GM12878 (cell line): ENCODE results near the gene CAB39L. TPM values are rescaled to one million over a fixed set of nuclear protein-coding genes. Genes with fewer than 3 reads are reported as not detected.

ENCODE experiments used
- ATAC-seq: fragments of 200-7000 bp; cut with Tn5 transposase; 3 replicates; pipeline ENCODE4 v1.9.1; 2020; ENCODE audit warnings: mild to moderate bottlenecking, moderate library complexity
- BruUV-seq: library from RNA; stranded (reverse); fragments of 400-500 nt; replicated peaks from 2 replicates; lab custom pipeline; 2021; lab: Mats Ljungman, UMichigan
- CTCF ChIA-PET: fragments of 300-600 bp; sonication (Branson Sonifier 250); formaldehyde crosslinking; extraction: SDS; loops from one replicate; lab custom pipeline; 2021; ENCODE audit warnings: inconsistent platforms; lab: Yijun Ruan, JAX
- POLR2A ChIA-PET: fragments of 350-600 bp; formaldehyde crosslinking; extraction: SDS; loops from one replicate; lab custom pipeline; 2021; ENCODE audit warnings: inconsistent platforms; lab: Charles Lee
- RAD21 ChIA-PET: fragments of 300-600 bp; sonication (Branson Sonifier 250); formaldehyde crosslinking; loops from one replicate; lab custom pipeline; 2023; ENCODE audit warnings: antibody characterized with exemption; ENCODE audit not compliant: unreplicated experiment; lab: Charles Lee
- SMC1A ChIA-PET: fragments of 300-600 bp; sonication (Branson Sonifier 250); formaldehyde crosslinking; loops from one replicate; lab custom pipeline; 2023; ENCODE audit not compliant: unreplicated experiment, uncharacterized antibody; lab: Charles Lee
- DNase-seq: peaks from one replicate; pipeline ENCODE4 v3.0.0-alpha.2; 2011; ENCODE audit warnings: low read depth, low spot score
- FAIRE-seq: peaks from 3 replicates; lab custom pipeline; 2011; peaks lifted over from hg19 to GRCh38; lab: Jason Lieb, UNC
- H2AFZ ChIP-seq: 2 replicates; pipeline ENCODE4 v1.6.0; 2011; ENCODE audit warnings: low read depth, low read length, control low read depth; ENCODE audit not compliant: control insufficient read depth
- H3K27ac ChIP-seq: 2 replicates; pipeline ENCODE4 v1.5.1; 2011; ENCODE audit warnings: control low read depth; ENCODE audit not compliant: control insufficient read depth, insufficient read depth
- H3K27me3 ChIP-seq, 2 experiments: replicated peaks in 1 of 2; 2 replicates each; pipeline versions ENCODE4 v1.6.0 to v1.6.1; 2011; ENCODE audit warnings: low read length in 1 of 2; ENCODE audit not compliant: control insufficient read depth in 2 of 2, insufficient read depth in 2 of 2
- H3K36me3 ChIP-seq, 2 experiments: 2 replicates each; pipeline ENCODE4 v1.5.1; 2011; ENCODE audit warnings: low read length in 1 of 2; ENCODE audit not compliant: control insufficient read depth in 2 of 2, insufficient read depth in 2 of 2
- H3K4me1 ChIP-seq: 2 replicates; pipeline ENCODE4 v1.6.1; 2011; ENCODE audit warnings: mild to moderate bottlenecking, low read length, moderate library complexity, mixed read lengths; ENCODE audit not compliant: control insufficient read depth, insufficient read depth
- H3K4me2 ChIP-seq: 2 replicates; pipeline ENCODE4 v1.6.0; 2011; ENCODE audit warnings: control low read depth; ENCODE audit not compliant: control insufficient read depth, insufficient read depth
- H3K4me3 ChIP-seq: fragments of 200-600 bp; sonication (generic); 2 replicates; pipeline ENCODE4 v1.5.1; 2016
- H3K79me2 ChIP-seq: 2 replicates; pipeline ENCODE4 v1.6.0; 2011; ENCODE audit warnings: low read length; ENCODE audit not compliant: control insufficient read depth, insufficient read depth
- H3K9ac ChIP-seq: 2 replicates; pipeline ENCODE4 v1.8.0; 2011; ENCODE audit warnings: low read length, control low read depth, mixed read lengths; ENCODE audit not compliant: control insufficient read depth, insufficient read depth
- H3K9me3 ChIP-seq: replicated peaks from 3 replicates; pipeline ENCODE4 v1.5.1; 2011; ENCODE audit warnings: mild to moderate bottlenecking, low read length; ENCODE audit not compliant: control insufficient read depth, insufficient read depth
- H4K20me1 ChIP-seq: 2 replicates; pipeline ENCODE4 v1.6.0; 2011; ENCODE audit not compliant: control insufficient read depth, insufficient read depth
- CBFB ChIP-seq: IDR thresholded peaks from 2 replicates; pipeline ENCODE4 v1.6.1; 2016; ENCODE audit warnings: antibody characterized with exemption, low read depth
- ESRRA ChIP-seq: IDR thresholded peaks from 2 replicates; pipeline ENCODE4 v1.6.1; 2012; ENCODE audit warnings: mild to moderate bottlenecking, low read length, improper control_type of control experiment
- FOXM1 ChIP-seq: IDR thresholded peaks from 2 replicates; pipeline ENCODE4 v1.6.1; 2012; ENCODE audit warnings: low read depth, mild to moderate bottlenecking, inconsistent platforms, low read length, moderate library complexity
- NR2C2 ChIP-seq: IDR thresholded peaks from 2 replicates; pipeline ENCODE4 v1.6.1; 2011; ENCODE audit warnings: borderline replicate concordance, low read depth; ENCODE audit not compliant: control insufficient read depth, insufficient read length
- RAD51 ChIP-seq: fragments of 450-650 bp; IDR thresholded peaks from 2 replicates; pipeline ENCODE4 v1.6.1; 2016; ENCODE audit warnings: moderate library complexity, mild to moderate bottlenecking, inconsistent platforms
- RELB ChIP-seq: fragments of 450-650 bp; IDR thresholded peaks from 2 replicates; pipeline ENCODE4 v1.6.1; 2017; ENCODE audit warnings: low read depth, mild to moderate bottlenecking, moderate library complexity
- RUNX3 ChIP-seq: IDR thresholded peaks from 2 replicates; pipeline ENCODE4 v1.6.1; 2012; ENCODE audit warnings: low read length, inconsistent platforms
- STAT1 ChIP-seq: fragments of 450-650 bp; conservative IDR thresholded peaks from 2 replicates; pipeline ENCODE4 v1.6.1; 2014; ENCODE audit warnings: antibody characterized with exemption, mild to moderate bottlenecking
- WGBS: methylation state at CpG from one replicate; pipeline ENCODE4 v1.1.6; 2016; ENCODE audit warnings: low lambda C conversion rate; ENCODE audit not compliant: insufficient replicate concordance, insufficient coverage; ENCODE audit errors: missing lambda C conversion rate; 5-methylcytosine and 5-hydroxymethylcytosine counted together
- in situ Hi-C: fragments of 300-500 bp; cut with MboI; formaldehyde crosslinking; loops from 9 replicates; pipeline ENCODE4 v1.14.3; 2018; ENCODE audit warnings: mixed read lengths
- intact Hi-C: fragments of 100-400 bp; cut with micrococcal nuclease; formaldehyde crosslinking; loops from one replicate; pipeline ENCODE4 v1.14.2; 2022; ENCODE audit not compliant: unreplicated experiment
- polyA plus RNA-seq, 11 experiments: library from polyadenylated mRNA; depleted of rRNA in 4 of 11; unstranded in 6 of 11; stranded (reverse) in 5 of 11; fragments of >200 nt; fragmentation: Nextera tagmentation in 4 of 11; fragmentation: Illumina TruSeq in 1 of 11; extraction: Ambion mirVana in 4 of 11; extraction: Trizol in 1 of 11; gene quantifications; 1 replicate in 1 of 11; 2 replicates in 10 of 11; pipeline versions ENCODE4 v1.2.1 to v1.2.3, GENCODE V29; 2011 to 2016; ENCODE audit warnings: inconsistent platforms in 2 of 11, missing spikeins in 2 of 11, low read depth in 1 of 11
- total RNA-seq, 4 experiments: library from RNA; depleted of rRNA in 3 of 4; stranded (reverse); fragments of >200 nt in 3 of 4; fragmentation: Illumina TruSeq in 1 of 4; extraction: Trizol in 1 of 4; gene quantifications; 2 replicates each; pipeline versions ENCODE4 v1.2.1 to v1.2.3, GENCODE V29; 2013 to 2021
- TF ChIP-seq, protein P1 (sequence below): fragments of 450-650 bp; IDR thresholded peaks from 2 replicates; pipeline ENCODE4 v1.6.1; 2017; ENCODE audit warnings: antibody characterized with exemption, mild to moderate bottlenecking, moderate library complexity

The CAB39L gene
- total and polyA plus RNA-seq, 10 of the 15 experiments (the other 5 are each of a cell fraction or from before 2014, with no cell fraction given): 0.88 to 3.0 (median 1.7) TPM

- no peak for TF ChIP-seq NR2C2
- no peak for TF ChIP-seq ESRRA
- no peak for TF ChIP-seq STAT1
- TF ChIP-seq, protein P1, sequence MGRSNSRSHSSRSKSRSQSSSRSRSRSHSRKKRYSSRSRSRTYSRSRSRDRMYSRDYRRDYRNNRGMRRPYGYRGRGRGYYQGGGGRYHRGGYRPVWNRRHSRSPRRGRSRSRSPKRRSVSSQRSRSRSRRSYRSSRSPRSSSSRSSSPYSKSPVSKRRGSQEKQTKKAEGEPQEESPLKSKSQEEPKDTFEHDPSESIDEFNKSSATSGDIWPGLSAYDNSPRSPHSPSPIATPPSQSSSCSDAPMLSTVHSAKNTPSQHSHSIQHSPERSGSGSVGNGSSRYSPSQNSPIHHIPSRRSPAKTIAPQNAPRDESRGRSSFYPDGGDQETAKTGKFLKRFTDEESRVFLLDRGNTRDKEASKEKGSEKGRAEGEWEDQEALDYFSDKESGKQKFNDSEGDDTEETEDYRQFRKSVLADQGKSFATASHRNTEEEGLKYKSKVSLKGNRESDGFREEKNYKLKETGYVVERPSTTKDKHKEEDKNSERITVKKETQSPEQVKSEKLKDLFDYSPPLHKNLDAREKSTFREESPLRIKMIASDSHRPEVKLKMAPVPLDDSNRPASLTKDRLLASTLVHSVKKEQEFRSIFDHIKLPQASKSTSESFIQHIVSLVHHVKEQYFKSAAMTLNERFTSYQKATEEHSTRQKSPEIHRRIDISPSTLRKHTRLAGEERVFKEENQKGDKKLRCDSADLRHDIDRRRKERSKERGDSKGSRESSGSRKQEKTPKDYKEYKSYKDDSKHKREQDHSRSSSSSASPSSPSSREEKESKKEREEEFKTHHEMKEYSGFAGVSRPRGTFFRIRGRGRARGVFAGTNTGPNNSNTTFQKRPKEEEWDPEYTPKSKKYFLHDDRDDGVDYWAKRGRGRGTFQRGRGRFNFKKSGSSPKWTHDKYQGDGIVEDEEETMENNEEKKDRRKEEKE: no peak
- TF ChIP-seq RAD51: no peak
- TF ChIP-seq, all 136 proteins: peak for 0
These were observed 121.2 kb downstream of the CAB39L start (continued) for GRCh38 chr13:49322702-49323101.

DNA sequence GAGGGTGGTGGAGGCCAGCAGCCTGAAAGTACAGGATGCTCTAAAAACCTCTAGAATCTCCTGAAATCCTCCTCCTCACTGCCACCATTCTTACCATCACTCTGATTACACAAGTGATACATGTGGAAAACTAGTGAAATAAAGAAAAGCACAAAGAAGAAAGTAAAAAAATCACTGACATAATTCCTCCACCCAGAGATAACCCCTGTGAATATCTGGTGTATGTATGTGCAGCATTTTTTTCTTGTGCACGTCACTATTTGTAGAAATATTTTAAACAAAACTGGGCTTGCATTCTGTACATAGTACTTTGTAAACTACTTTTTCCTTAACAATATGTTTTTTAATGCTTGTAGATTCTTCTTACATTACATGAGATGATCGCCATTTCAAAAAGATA, 122.9 kb downstream of the CAB39L start:
- H3K9me3 ChIP-seq: no peaks in the 10 kb centered on the region
- 98% methylated on average over 2 of the region's 2 CpGs for WGBS
- in situ Hi-C loops: no loop called here
- no peaks in the 10 kb centered on the region for H3K4me1 ChIP-seq
- DNase-seq: no peak
- CTCF ChIA-PET: interaction anchor here (1.0 kb wide), 1 partner anchor 19 kb away, joined by 5 read pairs; no protein-coding TSS in a partner anchor
- no peak overlapping the region for H3K4me3 ChIP-seq
- TF ChIP-seq CBFB (no peak), FOXM1 (no peak), RELB (no peak), RUNX3 (no peak)
- H2AFZ ChIP-seq: no peak overlapping the region
- intact Hi-C loops: no loop called here
- RAD21 ChIA-PET: no interaction called here
- no peak for FAIRE-seq
- no peaks in the 10 kb centered on the region for H4K20me1 ChIP-seq
- no peak overlapping the region for H3K9ac ChIP-seq
- BruUV-seq: no TSS peak
- no peak for ATAC-seq
- no peaks in the 10 kb centered on the region for H3K36me3 ChIP-seq
- POLR2A ChIA-PET: no interaction called here
- H3K4me2 ChIP-seq: no peak overlapping the region
- H3K79me2 ChIP-seq: no peaks in the 10 kb centered on the region
- H3K27me3 ChIP-seq: no peaks in the 10 kb centered on the region
- SMC1A ChIA-PET: no interaction called here
- H3K27ac ChIP-seq: no peak overlapping the region
